PFSK-1 (cell line): Measurements from ENCODE around the gene SNX4.

Source experiments
- FOXP2 ChIP-seq: optimal IDR thresholded peaks from 2 replicates; pipeline ENCODE3; 2011; ENCODE audit warnings: borderline replicate concordance, control low read depth, inconsistent platforms; ENCODE audit not compliant: insufficient read depth; ENCODE audit errors: extremely low read length, extremely low read depth
- POLR2AphosphoS5 ChIP-seq: IDR thresholded peaks from 2 replicates; pipeline ENCODE4 v1.6.1; 2012; ENCODE audit warnings: low read depth, mild to moderate bottlenecking, control low read depth, low read length, moderate library complexity
- TAF1 ChIP-seq: IDR thresholded peaks from 2 replicates; pipeline ENCODE4 v1.6.1; 2012; ENCODE audit warnings: low read length, control low read depth, borderline replicate concordance; ENCODE audit not compliant: insufficient read depth
- TF ChIP-seq, protein P1 (sequence below), 2 experiments: IDR thresholded peaks; 2 replicates each; pipeline versions ENCODE4 v1.6.1 to v1.8.0; 2011 to 2012; ENCODE audit warnings: low read depth in 2 of 2, low read length in 2 of 2, control low read depth in 1 of 2, inconsistent platforms in 1 of 2, mild to moderate bottlenecking in 1 of 2, moderate library complexity in 1 of 2; ENCODE audit not compliant: insufficient read depth in 1 of 2

DNA sequence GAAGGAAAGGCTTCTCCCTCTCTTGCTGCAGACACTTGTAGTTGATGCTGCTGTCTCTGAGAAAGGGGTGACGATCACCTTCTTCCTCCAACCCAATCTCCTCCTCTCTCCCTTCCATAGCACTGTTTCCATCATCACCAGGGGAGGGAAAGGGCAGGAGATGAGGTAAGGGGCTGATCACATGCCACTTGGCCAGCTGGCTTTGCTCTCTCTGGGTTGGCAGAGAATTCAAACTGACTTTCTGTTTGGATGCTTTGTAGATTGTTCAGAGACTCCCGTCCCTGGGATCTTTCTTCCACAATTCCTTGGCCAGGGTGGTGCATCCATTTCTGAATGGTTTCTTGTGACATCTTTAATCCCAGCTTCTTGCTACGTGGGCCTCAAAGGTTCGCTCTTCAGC is 101.7 kb downstream of the SNX4 start:
- TF ChIP-seq POLR2AphosphoS5 (no peak), TAF1 (no peak), FOXP2 (no peak)
- TF ChIP-seq, protein P1, sequence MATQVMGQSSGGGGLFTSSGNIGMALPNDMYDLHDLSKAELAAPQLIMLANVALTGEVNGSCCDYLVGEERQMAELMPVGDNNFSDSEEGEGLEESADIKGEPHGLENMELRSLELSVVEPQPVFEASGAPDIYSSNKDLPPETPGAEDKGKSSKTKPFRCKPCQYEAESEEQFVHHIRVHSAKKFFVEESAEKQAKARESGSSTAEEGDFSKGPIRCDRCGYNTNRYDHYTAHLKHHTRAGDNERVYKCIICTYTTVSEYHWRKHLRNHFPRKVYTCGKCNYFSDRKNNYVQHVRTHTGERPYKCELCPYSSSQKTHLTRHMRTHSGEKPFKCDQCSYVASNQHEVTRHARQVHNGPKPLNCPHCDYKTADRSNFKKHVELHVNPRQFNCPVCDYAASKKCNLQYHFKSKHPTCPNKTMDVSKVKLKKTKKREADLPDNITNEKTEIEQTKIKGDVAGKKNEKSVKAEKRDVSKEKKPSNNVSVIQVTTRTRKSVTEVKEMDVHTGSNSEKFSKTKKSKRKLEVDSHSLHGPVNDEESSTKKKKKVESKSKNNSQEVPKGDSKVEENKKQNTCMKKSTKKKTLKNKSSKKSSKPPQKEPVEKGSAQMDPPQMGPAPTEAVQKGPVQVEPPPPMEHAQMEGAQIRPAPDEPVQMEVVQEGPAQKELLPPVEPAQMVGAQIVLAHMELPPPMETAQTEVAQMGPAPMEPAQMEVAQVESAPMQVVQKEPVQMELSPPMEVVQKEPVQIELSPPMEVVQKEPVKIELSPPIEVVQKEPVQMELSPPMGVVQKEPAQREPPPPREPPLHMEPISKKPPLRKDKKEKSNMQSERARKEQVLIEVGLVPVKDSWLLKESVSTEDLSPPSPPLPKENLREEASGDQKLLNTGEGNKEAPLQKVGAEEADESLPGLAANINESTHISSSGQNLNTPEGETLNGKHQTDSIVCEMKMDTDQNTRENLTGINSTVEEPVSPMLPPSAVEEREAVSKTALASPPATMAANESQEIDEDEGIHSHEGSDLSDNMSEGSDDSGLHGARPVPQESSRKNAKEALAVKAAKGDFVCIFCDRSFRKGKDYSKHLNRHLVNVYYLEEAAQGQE (IDR thresholded peaks at IDR 0.05; ENCODE audit: insufficient read depth in 1 of 2, low read depth in 2 of 2, low read length in 2 of 2), result no peak
